Esophagus squamous epithelium (tissue), 4 donors: ENCODE results near the gene PIK3R5.

Experiments used
- POLR2A ChIP-seq, 4 donors: fragments of 450-650 bp; IDR thresholded peaks; one replicate each; pipeline ENCODE4 v1.6.1; 2017; ENCODE audit warnings: antibody characterized with exemption in 4 of 4, mild to moderate bottlenecking in 4 of 4, moderate library complexity in 3 of 4
- TF ChIP-seq, protein P1 (sequence below), 6 experiments: fragments of 450-650 bp in 4 of 6; fragments of 200-600 bp in 2 of 6; sonication (generic) in 2 of 6; IDR thresholded peaks; one replicate each; pipeline ENCODE4 v1.5.1; 2016 to 2019; ENCODE audit warnings: antibody characterized with exemption in 6 of 6, mild to moderate bottlenecking in 4 of 6, moderate library complexity in 4 of 6

DNA sequence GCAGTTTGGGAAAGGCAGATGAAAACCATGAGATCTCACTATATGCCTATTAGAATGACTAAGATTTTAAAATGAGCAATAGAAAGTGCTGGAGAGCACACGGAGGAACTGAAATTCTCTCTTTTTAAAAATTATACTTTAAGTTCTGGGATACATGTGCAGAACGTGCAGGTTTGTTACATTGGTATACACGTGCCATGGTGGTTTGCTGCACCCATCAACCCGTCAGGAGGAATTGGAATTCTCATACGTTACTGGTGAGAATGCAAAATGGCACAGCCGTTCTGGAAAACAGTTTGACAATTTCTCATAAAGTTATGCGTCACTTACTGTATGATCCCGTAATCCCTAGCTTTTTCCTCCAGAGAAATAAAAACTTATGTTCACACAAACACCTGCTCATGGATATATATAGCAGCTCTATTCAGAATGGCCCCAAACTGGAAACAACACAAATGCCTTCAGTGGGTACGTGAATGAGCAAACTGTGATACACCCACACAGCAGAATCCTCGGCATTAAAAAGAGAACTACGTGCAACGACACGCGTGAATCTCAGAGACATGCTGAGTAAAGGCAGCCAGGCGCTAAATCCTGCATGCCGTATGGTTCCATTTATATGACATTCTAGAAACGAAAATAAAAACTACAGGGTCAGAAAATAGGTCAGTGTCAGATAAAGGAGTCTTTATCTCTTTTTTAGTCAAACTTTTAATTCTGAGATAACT lies 109.9 kb downstream of the PIK3R5 start:
- TF ChIP-seq, protein P1, sequence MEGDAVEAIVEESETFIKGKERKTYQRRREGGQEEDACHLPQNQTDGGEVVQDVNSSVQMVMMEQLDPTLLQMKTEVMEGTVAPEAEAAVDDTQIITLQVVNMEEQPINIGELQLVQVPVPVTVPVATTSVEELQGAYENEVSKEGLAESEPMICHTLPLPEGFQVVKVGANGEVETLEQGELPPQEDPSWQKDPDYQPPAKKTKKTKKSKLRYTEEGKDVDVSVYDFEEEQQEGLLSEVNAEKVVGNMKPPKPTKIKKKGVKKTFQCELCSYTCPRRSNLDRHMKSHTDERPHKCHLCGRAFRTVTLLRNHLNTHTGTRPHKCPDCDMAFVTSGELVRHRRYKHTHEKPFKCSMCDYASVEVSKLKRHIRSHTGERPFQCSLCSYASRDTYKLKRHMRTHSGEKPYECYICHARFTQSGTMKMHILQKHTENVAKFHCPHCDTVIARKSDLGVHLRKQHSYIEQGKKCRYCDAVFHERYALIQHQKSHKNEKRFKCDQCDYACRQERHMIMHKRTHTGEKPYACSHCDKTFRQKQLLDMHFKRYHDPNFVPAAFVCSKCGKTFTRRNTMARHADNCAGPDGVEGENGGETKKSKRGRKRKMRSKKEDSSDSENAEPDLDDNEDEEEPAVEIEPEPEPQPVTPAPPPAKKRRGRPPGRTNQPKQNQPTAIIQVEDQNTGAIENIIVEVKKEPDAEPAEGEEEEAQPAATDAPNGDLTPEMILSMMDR (IDR thresholded peaks at IDR 0.05): no peak
- TF ChIP-seq POLR2A (IDR thresholded peaks at IDR 0.05): no peak
